NCI-H345 treated with DMSO at 0.1 percent for 48 hours (cell line): ENCODE results near the gene MOB3A.

ENCODE experiments used
- DNase-seq: peaks from one replicate; lab custom pipeline; 2025; ENCODE audit not compliant: unreplicated experiment; lab: John Stamatoyannopoulos, UW

Gene MOB3A

DNA sequence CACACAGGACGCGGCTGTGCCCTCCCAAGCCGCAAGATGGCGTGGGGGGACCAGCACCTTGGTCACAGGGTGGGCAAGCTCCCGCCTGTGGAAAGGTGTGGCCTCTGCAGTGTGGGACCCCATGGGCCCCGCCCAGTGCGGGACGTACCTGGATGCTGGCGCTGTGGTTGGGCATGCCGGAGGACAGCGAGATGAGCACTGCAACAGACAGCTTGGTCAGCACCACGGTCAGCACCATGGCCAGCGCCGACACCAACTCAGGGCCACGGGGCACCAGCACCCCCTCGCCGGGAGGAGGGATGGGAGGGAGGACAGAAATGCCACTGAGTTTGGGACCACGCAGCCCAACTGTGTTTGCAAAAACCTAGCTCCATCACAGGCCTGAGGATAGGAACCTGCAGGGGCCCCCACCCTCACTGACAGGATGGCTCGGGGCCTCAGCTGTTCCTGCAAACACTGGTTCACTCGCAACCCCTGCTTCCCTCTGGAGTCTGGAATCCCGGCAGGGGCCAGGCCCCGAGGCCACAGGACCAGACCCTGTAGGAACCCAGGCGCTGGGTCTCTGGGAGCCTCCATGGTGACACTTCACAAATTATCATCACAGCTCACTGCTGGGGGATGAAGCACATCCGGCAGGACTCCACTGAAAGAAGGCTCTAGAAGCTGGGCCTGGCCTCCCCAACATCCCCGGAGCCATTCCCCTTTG lies 27.7 kb upstream of the MOB3A start:
- no peak for DNase-seq

DNA sequence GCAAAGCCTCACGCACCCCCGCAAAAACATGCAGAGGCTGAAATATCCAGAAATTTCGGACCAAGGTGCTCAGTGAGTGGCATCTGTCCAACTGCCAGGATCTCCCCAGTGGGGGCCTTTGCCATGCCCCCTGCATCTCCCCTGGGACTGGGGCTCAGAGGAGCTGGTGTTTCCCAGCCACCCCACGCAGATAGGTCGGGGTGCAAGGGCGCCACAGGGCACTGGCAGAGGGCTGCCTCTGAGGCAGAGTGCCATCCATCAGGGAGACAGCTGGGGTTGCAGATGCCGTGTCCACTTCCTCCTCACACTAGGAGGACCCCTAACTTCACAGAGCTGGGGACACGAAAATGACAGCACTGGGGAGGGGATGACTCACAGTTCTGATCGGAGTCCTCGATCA lies 26.9 kb upstream of the MOB3A start:
- DNase-seq: no peak

DNA sequence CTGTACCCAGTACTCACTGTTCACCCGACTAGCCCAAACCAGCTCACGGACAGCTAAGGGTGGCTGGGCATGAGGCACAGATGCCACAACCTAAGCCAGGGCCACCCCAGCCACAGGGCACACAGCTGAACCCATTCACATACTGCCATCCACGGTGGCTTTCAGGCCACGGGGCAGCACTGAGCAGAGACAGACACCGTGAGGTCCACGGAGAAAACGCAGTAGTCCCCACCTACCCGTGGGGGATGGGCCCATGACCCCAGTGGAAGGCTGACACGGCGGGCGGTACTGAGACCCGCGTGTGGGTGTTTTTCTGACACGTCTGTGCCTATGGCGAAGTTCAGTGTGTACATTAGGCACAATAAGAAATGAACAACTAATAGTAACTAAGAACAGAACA lies 26.1 kb upstream of the MOB3A start:
- DNase-seq: no peak

DNA sequence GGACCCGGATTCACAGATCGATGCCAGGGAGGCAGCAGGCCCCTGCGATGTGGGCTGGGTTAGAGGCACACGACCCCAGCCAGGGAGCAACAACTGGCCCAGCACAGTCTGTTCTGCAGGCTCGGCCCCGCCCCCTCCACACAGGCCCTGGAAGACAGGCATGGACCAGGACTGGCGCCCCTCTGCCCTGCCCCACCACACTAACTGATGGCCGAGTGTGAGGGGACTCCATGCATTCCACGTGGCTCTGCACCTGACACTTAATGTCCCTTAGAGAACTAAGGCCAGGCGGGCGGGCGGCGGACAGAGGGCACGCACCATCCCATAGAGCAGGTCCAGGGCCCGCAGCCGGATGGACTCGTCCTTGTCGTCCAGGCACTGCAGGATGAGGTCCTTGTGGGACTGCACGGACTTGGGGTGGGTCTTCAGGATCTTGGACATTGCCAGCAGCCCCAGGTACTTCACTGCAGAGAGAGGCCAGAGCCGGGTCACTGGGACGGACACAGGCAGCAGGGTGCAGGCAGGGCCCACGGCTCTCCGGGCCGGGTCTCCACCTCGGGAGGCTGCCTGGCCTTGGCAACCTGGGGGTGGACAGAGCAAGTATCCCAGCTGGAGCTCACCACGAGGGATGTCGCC lies 25.4 kb upstream of the MOB3A start:
- no peak for DNase-seq

DNA sequence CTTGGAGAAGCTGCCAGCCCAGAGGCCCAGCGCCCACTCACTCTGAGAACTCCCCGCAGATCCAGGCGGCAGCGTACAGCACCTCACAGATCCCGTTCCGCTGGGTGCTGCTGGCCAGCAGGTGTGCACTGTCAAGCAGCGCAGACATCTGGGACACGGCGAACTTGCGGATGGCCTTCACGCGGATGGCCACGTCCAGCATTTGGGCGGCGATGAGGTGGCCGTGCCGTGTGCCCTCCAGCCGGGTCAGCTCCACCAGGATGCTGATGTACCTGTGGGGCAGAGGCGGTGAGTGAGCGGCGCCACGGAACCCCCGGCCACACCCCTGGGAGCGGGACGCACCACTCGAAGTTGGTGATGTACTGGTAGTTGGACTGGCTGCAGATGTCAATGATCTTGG lies 24.7 kb upstream of the MOB3A start:
- no peak for DNase-seq

DNA sequence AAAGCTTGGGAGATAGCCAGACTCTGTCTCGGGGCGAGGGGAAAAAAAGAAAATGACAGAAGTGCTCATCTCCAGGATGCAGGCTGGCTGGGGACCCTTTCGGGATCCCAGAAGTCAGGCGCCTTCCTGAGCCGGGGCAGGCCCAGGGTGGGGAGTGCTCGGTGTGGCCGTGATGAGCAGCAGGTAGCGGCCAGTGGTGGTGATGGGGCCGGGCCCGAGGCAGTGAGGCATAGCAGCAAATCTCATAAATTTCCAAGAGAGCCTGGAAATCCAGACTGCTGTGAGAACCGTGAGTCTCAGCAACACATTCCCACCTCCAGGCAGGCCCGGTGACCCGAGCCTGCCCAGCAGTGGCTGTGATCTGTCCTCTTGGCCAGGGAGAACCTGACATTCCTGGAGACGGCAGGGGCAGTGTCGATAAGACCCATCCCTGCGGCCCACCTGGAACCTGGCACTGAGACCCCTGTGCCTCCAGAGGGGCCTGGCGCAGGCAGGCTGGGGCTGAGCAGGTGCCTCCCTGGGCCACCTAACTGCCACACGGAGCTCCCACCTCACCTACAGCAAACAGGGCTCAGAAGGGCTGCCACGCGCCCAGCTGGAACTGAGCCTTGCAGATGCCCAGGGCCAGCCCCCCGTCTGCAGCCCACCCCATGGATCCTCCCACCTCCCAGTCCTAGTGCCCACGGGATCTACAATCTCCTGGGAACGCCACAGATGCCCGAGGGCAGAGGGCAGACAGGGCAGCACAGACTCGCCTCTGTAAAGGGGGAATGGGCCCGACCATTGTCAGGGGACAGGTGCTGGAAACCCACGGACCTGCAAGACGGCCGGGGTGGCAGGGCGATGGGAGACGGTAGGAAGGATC lies 24.0 kb upstream of the MOB3A start:
- no peak for DNase-seq

DNA sequence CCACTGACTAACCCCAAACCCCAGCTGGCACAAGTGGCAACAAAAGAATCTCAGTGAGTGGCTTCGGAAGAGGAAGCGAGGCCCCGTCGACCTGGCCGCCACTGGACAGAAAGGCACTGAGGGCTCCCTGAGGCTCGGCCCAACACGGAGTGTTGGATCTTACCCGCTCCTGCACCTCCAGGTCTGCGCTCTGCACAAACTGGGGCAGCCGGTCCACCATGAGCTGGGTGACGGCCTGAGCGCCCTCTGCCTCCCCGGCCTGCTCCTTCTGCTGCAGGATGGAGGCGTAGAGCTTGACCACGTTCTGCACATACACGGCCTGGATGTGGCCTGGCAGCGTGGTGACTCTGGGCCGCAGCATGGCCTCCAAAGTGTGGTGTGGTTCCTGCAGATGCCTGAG lies 22.3 kb upstream of the MOB3A start:
- no peak for DNase-seq

DNA sequence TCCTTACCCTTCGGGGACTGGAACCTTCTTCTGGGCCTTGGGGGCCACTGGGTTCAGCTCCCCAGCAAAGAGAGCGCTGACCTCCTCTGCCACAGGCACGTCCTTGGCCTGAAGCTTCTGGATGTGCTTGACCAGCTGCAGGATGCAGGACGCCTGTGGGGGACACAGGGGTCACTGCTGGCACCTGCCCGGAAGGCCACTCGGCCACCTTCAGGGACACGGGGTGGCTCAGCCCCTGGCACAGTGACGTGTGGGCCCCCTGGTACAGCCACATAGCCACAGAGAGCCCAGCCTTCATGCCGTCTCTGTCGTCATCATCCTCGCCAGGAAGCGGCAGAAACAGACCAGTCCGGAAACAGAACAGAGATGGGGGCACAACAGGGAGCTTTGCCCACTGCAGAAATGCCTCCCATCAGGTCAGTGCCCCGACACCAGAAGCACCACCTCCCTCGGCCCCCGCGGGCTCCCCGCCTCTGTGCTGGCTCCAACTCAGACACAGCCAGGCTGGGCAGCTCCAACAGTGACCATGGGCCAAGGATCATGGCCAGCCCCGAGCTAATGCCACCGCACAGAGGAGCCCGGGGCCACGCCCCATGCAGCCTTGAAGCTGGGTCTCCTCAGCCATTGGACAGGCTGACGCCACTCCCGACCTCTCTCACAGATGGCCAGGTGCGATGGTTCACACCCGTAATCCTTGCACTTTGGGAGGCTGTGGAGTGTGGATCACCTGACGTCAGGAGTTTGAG lies 21.3 kb upstream of the MOB3A start:
- no peak for DNase-seq

DNA sequence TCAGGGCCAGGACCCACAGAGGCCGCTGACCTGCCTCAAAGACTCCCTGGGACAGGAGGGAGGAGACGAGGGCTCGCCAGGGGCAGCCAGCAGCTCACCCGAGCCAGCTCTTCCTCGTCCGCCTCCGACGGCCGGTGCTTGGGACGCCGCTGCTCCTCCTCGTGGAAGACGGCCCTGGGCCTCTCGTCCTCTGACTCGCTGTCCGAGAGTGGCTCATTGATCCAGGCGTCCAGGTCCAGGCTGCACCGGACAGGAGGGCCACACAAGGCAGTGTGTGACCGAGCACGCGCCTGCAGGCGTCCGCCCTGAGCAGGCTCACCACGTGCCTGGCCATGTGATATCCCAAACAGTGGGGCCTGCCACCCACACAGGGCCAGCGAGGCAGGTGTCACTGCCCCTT lies 20.4 kb upstream of the MOB3A start:
- no peak for DNase-seq

DNA sequence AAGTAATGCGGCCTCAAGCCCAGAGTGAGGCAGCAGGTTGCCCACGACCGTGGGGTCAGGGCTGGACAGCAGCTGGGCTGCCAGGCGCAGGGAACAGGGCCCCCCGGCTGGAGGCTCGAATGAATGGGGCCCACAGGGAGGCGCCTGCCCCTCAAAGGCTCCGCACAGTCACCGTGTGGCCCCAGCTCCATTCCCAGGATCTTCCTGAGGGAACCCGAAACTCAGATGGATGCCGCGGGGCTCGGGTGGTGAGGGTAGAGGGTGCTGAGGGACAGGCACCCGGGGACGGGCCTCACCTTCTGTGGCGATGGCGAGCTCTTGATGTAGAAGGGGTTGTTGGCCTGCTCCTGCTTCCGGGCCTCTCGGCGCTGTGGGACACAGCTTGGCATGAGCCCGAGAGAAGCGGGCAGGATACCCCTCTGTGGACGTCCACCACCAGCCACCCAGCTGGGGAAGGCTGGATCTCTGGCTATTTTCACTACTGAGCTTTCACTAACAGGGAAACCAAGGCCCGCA lies 19.8 kb upstream of the MOB3A start:
- no peak for DNase-seq

DNA sequence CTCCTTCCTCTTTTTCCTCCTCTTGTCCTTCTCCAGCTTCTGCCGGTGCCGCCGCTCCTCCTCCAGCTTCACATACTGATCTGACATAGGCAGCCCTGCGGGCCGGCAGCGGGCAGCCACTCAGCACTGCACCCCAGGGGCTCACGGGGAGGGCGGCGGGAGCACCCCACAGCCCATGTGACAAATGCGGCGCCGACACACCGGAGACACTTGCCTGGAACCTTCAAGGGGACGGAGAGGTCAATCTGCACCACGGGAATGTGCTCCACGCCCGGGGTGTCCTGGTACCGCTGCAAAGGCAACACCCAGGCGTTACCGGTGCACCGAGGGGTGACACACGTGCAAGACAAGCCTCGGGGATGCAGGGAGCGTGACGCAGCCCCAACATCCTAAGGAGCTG lies 19.2 kb upstream of the MOB3A start:
- no peak for DNase-seq

DNA sequence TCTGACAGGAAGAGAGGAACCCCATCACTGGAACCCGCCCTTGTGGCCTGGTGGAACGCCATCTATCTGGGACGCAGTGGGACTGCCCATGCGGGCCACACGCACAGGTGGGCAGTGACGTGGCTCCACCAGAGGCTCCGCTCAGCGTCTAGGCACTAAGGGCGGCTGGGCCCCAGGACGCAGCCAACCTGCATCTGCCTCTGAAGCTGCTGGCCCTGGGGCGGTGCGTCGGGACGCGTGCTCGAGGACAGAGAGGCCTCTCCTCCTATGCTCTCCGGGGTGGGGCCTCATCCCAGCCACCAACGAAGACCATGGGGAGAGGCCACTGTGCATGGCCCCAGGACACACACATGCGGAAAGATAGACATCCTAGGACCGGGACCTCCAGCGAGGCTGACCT lies 18.7 kb upstream of the MOB3A start:
- DNase-seq: no peak

DNA sequence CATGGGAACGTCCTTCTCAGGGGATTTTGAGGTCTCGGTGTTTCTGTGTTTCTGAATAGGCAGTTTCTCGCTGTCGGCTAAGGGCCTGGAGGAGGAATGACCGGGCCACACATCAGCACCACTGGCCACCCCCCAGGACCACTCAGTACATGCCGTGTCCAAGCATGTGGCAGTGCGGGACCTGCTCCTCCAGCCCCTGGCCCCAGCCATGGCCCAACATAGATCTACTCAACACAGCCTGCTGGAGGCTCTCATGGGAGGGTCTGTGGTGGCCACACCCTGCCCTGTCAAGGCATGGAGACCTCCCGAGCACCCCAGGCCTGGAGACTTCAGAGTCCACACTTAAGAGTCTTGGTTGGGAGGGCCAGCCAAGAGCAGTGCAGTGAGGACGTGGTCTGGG lies 18.1 kb upstream of the MOB3A start:
- no peak for DNase-seq

DNA sequence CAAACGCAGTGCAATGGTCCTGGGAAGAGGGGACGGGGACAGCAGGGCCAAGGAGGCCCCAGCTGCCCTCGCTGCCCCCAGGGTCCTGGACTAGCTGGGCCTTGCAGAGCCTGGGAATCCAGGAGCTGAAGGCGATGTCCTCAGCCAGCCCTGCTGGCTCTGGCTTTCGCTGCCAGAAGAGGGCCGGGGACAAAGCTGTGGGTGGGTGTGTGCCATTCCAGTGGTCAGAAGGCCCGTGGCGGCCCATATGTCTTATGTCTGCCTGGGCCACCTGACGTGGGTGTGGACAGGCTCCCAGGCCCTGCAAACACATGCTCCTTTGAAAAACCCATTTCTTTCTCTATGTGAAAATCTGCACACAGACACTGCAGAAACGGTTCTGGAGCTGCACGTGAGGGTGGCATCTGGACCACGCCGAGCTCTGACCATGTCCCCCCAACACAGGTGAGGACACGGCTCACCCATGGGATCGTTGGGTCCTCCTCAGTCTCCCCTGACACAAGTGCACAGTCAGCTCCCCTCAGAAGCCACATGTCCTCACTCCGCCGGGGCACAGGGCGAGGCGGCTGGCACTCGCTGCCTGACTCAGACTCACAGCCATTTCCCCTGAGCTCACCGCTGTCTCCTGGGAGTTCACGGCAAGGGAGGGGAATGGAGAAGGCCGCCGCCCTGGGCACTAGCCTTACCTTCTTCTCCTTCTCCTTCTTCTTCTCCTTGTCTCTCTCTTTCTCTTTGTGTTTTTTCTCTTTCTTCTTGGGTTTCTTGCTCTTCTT lies 17.5 kb upstream of the MOB3A start:
- no peak for DNase-seq

DNA sequence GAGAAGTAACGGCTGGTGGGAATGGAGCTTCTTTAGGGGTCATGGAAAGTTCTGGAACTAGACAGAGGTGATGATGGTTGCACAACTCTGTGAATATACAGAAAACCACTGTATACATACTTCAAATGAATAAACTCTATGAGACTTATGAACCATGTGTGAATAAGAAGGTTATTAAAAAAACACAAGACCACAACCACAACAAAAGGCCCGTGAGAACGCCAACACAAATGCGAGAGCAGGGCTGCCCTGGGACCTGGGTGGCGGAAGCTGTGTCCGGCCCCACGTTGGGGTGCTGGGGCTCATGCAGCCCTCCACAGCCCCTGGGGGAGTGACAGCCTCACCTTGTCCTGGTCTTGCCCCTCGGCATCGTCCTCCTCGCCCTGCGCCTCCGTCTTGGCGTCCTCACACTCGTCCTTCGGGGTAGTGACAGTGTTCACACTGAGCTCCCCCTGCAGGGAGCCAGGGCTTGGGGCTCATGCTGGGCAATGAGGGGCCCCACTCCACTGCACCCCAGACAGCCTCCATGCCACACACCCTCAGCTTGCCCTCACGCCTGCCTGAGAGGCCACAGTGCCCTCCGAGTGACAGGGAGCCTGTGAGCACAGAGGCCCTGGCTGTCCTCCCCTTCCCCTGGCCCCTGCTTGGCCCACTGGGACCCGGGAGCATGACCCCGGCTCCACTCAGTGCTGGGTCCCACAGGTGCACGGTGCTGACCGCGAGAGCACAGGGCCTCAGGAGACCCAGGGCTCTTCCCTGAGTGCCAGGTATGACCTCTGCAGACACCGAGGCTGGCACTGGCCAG lies 16.6 kb upstream of the MOB3A start:
- DNase-seq: no peak

DNA sequence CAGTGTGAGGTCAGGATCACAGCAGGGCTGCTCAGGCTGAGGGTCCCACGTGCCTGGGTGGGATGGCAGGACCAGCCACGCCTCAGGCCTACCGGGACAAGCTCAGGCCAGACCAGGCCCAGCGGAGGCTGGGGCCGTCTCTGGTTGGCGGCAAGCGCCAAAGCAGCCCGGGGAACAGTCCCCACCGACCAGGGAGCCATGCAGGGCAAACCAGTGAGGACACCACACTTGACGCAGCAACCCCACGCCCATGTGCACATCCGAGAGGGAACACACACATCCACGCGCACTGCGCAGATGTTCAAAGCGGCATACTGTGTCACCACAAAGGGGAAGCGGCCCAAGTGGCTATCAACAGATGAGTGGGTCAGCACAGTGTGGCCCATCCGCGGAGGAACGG lies 15.8 kb upstream of the MOB3A start:
- DNase-seq: no peak

DNA sequence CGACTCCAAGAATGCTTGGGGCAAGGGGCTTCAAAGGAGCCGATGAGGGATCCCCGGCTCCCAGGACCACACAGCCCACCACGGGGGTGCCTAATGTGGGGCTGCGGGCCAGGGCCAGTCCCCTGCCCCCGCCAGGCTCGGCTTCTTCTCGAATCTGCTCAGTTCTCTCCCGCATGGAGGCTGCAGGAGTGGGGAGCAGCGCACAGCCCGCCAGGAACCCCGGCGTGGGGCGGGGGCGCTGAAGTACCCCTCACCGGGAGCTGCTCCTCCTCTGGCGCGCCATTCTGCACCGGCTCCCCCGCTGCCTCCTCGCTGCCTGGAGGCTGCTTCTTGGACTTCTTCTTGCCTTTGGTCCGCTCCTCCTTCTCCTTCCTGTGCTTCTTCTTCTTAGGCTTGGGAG lies 15.3 kb upstream of the MOB3A start:
- no peak for DNase-seq

DNA sequence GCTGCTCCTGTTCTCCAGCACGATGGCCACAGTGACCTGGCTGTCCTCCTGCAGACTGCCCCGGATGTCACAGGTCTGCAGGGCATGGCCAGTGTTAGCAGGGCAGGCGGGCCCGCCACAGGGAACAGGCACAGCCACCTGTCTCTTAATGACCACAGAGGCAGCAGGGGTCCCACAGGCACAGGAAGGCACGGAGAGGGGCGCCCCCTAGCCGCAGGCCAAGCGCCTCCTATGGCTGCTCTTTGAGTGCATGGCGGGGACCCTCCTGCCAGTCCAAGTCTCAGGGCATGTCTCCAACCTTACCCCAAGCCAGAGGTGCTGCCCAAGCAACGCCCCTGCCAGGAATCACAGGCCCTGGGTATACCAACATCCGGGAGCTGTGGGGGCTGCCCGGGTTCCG lies 14.7 kb upstream of the MOB3A start:
- DNase-seq: no peak

DNA sequence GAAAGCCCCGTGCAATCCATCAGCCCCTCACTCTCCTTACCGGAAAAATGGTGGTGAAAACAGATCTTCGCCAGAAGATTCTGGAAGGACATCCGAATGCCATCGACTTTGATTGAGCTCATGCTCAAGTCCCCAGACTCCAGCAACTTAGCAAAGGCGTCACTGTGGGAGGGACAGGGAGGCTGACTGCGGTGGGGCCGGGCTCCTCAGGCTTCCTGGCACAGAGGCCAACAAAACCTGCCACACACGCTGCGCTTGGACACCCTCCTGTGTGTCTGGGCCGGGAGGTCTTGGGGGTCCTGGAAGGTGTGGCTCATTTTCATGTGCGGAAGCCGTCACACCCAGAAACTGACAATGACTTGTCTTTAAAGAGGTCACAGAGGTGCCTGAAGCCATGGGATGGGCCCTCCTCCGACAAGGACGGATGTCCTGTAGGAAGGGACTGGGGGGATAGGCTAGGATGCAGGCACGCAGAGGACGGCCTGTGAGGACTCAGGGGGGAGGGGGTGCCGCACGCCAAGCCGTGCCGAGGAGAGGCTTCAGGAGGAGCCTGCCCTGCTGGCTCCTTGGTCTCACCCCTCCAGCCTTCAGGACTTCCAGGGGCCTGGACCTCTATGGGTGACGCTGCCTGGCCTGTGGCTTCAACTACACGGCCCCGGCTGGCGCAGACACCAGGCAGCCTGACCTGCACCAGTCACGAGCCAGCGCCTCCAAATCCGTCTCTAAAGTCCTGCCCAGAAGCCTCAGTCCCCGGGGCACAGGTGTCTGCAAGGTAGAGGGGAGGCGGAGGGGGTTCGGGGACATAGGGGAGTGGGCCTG lies 13.1 kb upstream of the MOB3A start:
- no peak for DNase-seq
